NCI-H128 (cell line): ENCODE results near the gene GPX7.
"Not testable (repeated sequence)": the region's sequence is repeated elsewhere in the genome, so short reads cannot be mapped to it uniquely, and the experiment has no call there.

Experiments used
- DNase-seq: peaks from one replicate; lab custom pipeline; 2025; ENCODE audit not compliant: unreplicated experiment; lab: John Stamatoyannopoulos, UW

GPX7 gene

DNA sequence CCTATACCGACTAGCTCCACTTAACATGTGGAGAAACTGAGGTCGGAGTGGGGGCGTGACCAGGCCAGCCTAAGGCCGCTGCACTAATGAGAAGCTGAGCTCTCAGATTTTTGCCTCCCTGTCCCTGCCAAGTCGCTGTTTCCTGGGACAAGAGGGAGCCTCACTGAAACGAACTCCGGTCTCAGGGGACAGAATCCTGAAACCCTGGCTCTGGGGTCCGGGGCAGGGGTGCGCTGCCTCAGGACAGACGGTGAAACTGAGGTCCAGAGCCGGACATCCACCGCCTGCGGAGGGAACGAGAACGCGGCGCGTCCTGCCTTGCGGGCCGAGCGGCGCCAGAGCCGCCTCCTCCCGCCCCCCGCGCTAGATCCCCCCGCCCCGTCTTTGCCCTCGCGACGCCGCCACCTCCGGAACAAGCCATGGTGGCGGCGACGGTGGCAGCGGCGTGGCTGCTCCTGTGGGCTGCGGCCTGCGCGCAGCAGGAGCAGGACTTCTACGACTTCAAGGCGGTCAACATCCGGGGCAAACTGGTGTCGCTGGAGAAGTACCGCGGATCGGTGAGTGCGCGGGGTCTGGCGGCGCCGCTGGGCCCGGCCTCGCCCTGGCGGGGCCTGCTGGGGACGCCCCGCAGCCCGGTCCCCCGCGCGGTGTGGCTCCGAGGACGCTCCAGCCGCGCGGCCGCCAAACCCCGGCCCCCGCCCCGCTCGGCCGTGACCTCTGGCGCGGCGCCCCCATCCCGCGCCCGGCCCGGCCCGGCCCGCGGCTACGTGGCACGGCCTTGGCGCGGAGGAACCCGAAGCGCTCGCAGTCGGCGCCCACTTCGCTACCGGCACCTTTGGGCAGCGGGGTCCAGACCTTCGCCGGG lies at the start of gene GPX7:
TSS of gene GPX7 (plus strand) at position 381 of the 865 bp plus-strand sequence. CDS start at position 420, 39 bp downstream.
- peak; percentile 17 for DNase-seq

DNA sequence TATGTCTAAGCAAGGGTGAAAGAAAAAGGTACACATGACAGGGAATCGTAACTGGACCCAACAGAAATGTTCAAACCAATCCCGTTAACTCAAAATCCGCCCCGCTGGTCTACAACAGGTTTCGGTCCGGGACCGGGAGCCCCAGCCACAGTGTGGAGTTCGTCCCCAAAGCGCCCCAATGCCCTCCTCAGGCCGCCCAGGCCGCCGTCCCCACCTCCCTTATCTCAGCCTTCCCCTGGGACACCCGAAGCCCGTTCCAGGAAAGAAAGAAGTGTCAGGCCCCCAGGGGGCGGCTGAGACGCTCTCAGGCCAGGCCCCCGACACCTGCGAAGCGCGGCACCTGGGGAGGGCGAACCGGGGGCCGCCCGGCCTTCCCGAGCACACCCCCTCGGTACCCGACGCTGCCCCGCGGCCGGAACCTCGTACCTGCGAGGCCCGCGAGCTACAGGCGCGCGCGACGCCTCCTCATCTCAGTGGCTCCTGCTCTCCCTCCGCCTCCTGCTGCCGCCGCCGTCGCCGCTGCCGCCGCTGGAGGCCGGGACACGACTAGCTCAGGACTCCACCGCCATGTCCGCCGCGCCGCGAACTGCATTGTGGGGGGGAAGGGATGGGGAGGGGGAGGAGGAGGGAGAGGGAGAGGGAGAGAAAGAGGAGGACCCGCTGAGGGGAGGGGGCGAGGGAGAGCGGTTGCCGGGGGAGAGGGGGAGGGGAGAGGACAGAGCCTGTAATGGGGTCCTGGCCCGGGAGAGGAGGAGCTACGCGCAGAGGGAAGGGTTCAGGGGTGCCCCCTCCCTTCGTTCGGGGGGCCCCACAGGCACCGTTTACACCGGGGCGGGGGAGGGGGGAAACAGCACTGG lies 49.4 kb upstream of the GPX7 start, which contains the start of gene TUT4:
TSS of gene TUT4 (minus strand) at position 588 of the 857 bp plus-strand sequence. CDS start 26,812 bp downstream, outside the sequence.
- peak; percentile 83 for DNase-seq

DNA sequence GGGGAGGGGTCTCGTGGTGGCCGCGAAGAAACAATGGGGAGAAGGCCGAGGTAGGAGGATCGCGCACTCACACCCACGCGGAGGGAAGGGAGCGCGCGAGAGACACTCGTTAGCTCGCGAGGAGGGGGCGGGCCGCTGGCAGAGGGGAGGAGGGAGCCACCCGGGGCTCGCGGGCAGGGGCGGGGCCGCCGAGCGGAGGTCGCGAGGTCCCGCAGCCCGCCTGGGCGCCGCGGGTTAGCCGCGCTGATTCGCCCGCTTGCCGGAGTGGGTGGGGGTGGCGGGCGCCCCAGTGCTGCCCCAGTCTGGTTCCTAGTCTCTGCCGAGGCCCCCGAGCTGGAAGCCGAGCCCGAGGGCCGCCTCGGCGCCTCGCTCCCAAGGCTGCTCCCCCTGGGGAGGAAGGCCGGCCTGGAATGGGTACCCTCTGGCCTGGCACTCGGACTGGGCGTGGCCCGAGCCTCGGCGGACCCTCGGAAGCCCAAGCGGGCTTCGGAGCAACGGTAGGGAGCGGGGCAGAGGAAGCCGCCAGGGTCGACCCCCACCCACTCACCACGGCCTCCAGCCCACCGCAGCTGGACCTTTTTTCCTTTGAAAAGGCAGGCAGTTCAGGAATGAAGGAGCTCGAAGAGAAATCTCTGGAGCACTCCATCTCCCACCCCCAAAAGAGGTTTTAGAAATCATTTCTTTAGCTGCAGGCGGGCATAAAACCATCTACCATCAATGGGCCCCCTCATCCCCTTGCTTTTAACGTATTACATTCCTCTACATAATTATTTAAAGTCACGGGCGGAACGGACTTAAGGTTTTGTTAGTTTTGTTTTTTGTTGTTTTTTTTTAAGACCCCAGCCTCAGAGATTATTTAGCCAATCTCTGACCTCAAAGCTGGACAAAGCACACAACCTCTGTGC lies 48.6 kb upstream of the GPX7 start:
- peak; percentile 83 for DNase-seq

DNA sequence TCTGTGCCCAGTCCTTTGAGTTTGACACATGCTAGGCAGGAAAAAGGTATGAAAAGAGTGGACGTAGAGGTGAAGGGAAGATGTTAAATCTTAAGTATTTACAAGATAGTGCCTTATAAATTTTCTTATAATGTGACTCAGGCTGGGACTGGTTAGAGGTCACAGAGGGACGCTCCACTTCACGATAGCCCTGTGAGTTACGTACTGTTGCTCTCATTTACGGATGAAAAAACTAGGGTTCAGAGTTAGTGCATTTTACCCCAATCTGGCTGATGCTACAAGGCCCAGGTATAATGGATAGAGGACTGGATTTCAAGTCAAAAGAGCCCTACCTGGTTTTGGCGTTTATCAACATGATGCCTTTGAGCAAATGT lies 47.9 kb upstream of the GPX7 start:
- no peak for DNase-seq

DNA sequence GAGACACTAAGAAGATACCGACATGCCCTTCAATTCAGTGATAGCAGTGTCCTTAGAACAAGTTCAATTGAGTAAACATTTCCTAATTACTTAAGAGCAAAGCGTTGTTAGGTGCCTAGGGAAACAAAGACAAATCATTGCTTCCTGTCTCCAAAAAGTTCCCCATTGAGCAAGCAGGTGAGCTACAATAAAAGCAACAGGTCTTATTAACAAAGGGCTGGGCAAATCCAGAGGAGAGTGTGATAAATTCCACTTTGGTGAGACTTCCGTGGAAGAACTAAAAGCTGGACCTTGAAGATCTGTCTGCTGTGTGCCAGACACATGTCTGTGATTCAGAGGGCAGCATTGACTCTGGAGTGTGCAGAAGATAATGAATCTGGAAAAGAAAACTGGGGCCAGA lies 47.4 kb upstream of the GPX7 start:
- peak; percentile 15 for DNase-seq

DNA sequence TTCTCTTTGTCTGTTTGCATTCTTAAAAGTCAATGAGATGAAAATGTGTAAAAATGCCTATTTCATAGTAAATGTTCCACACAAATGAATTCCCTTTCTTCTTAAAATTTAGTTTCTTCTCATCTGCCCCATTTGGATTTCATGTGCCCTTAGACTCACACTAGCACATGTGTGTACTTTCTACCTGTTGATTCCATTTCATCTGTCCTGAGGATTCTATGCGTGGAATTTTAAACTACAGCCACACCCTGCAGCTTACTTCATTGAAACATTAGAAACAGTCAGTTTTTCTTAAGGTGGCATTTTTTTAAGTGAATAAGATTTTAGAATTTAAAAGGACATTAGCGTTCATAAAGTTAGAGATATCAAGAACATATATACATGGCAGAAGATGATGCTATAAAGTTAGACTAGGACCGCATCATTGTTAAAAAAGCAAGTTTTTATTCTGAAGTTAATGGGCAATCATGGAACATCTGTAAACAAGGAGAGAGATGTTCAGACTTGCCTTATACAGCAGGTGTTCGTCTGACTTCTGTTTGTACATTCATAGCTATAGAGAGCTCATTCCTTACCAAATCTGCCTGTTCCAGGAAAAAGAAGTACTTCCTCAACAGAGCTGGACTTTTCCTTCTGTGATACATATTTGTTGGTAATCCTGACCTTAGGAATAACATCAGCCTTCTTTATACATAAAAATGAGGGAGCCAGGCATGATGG lies 45.4 kb upstream of the GPX7 start:
- DNase-seq, result no peak

DNA sequence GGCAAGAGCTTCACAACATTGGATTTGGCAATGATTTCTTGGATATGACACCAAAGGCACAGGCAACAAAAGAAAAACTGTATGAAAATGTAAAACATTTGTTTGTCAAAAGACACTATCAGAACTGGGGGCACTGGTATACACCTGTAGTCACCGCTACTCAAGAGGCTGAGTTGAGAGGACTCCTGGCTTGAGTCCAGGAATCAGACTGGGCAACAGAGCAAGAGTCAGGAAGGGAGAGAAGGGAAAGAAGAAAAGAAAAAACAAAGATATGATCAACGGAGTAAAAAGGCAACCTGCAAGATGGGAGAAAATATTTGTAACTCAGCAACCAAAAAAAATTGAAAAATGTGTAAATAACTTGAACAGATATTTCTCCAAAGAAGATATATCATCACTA lies 43.2 kb upstream of the GPX7 start:
- peak; percentile 14 for DNase-seq

DNA sequence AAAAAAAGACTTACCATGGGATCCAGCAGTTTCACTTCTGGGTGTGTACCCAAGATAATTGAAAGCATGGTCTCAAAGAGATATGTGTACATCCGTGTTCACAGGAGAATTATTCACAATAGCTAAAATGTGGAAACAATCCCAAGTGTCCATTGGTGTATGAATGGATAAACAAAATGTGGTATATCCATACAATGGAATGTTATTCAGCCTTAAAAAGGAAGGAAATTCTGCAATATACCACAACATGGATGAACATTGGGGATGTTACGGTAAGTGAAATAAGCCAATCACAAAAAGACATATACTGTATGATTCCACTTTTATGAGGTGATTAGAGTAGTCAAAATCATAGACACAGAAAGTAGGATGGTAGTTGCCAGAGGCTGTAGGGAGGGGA lies 42.3 kb upstream of the GPX7 start:
- no peak for DNase-seq

DNA sequence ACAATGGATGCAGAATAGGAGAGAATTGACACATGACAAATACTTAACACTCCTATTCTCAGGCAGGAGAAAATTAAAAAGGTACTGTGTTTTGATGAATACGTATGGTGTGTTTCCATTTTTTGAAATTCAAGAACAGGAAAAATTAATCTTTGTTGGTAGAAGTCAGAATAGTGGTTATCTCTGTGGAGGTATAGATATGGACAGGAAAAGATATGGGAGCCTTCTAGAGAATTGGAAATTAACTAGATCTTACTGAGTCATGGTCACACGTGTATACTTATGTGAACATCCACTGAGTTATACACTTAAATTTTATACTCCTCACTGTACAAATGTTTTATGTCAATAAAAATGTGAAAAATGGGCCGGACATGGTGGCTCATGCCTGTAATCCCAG lies 39.4 kb upstream of the GPX7 start:
- no peak for DNase-seq

DNA sequence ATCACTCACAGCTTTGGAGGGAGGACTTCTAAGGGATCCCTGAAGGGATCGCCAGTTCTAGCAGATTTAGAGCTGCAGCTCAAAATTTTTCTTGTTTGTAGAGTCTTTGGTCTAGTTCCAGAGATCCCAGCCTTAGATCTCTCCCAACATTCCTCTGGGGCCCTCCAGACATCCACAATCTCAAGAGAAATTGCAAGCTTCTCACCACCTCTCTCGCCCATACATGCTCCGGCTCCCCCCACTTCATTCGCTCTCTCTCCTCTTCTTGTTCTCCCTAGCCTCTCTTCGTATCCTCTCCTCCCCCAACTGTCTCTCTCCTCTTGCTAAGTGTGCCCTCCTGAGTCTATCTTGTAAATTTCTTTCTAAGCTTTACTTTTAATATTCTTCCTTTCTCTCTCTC lies 34.2 kb upstream of the GPX7 start:
- no peak for DNase-seq

DNA sequence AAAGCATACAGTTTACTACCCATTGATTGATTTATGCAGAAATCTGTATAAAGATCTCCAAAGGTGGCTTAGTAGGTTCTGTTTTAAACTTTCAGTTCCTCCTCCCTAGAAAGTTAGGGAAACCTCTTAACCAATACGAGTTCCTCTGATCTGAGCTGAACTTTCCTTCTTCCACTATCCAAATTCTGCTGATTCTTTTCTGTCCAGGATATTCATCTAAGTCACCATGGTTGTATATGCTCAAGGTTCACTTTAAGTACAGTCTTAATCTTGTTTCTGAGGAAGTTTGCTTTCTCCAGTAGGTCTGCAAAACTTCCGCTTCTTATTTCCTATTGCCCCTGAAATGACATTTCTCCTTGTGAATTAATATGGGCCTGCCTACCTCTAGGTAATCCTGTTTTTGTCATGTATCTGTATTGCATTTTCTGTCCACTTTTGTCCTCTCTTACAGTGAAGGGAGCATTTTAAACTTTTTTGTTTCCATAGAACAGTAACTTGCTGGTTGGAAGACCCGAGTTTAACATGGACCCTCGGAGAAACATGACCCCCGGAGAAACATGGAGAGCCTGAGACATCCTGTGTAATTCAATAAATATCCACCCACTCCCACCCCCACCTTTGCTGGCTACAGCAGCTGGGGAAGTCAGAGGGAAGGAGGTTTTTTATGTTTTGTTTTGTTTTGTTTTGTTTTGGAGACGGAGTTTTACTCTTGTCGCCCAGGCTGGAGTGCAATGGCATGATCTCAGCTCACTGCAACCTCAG lies 32.5 kb upstream of the GPX7 start:
- DNase-seq, result no peak

DNA sequence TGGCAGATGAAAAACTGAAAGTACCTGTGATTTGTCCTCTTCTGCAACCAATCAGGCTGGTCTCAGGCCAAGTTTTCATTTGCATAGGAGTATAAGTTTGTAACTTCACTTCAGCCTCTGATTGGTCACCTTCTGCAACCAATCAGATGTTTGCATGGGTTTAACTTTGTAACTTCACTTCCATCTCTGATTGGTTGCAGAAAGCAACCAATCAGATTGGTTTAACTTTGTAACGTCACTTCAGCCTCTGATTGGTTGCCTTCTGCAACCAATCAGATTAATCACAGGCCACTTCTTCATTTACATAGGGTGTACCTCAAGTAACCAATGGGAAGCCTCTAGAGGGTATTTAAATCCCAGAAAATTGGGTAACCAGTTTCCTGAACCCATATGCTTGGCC lies 30.4 kb upstream of the GPX7 start:
- no peak for DNase-seq

DNA sequence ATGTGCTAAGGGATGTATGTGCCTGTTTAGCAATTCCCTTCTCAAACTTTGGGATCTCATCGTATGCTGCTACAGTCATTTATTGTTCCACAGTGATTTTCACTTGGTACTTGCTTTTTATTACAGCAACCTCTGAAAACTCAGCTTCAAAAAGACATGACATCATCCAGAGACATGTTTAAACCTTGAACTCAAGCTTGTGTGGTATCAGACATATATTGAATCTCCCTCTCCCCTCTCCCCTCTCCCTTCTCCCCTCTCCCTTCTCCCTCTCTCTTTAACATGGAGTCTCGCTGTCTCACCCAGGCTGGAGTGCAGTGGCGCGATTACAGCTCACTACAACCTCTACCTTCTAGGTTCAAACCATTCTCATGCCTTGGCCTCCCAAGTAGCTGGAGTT lies 29.8 kb upstream of the GPX7 start:
- no peak for DNase-seq

DNA sequence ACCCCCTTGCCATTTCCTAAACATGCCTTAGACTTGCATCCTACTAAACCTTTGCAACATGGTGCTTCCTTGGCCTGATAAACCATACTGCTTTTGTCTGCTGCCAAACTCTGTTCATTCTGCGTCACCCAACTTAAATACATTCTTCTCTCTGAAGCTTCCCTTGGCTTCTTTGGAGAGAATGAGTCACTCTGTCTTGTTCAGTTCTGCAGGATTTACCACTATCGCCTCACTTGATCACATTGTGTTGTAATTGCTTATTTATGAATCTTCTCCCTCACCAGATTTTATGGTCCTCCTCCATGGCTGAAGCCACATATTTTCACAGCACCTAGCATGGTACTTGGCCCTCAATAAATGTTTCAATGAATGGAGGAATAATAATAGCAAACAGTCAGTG lies 27.6 kb upstream of the GPX7 start:
- DNase-seq, result no peak

DNA sequence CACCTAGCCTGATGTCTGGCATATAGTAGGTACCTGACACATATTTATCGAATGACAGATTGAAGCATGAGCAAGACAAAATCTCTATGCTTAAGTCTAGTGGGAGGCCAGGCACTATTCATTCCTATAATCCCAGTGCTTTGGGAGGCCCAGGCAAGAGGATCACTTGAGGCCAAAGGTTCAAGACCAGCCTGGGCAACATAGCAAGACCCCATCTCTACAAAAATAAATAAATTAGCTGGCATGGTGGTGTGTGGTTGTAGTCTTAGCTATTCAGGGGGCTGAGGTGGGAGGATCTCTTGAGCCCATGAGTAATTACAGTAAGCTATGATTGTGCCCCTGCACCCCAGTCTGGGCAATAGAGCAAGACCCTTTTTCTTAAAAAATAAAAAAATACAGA lies 26.1 kb upstream of the GPX7 start:
- no peak for DNase-seq

DNA sequence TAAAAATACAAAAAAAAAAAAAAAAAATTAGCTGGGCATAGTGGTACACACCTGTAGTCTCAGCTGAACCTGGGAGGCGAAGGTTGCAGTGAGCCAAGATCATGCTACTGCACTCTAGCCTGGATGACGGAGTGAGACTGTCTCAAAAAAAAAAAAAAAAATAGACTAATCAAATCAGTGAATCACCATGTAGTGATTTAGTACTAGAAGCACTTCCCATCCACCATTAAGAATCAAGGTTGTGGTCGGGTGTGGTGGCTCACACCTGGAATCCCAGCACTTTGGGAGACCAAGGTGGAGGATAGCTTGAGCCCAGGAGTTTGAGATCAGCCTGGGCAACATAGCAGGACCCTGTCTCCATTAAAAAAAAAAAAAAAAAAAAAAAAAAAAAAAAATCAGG lies 24.1 kb upstream of the GPX7 start:
- DNase-seq, result not testable (repeated sequence)

DNA sequence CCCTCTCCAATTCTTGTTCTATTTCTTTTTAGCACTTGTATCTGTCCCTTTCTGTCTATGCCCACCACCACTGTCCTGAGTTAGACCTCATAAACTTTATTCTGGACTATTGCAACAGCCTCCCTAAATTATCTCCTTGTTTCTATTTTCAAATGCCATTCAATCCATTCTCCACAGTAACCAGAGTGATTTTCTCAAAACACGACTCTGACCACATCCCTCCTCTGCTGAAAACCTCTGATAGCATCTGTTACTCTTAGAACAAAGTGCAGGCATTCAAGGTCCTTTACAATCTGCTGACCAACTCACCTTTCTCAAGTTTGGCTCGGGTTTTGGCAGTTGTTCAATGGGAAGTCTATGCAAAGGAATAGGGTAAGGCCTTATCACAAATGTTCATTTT lies 22.8 kb upstream of the GPX7 start:
- no peak for DNase-seq

DNA sequence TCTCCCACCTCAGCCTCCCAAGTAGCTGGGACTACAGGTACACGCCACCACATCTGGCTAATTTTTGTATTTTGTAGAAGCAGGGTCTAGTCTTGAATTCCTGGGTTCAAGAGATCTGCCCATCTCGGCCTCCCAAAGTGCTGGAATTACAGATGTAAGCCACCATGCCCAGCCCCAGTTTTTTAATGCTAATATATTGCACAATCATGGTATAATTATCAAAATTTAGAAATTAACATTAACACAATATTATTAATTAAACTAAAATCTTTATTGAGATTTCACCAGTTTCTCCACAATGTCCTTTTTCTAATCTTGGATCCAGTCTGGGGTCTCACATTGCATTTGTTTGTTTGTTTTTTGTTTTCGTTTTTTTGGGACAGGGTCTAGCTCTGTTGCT lies 21.9 kb upstream of the GPX7 start:
- DNase-seq, result no peak

DNA sequence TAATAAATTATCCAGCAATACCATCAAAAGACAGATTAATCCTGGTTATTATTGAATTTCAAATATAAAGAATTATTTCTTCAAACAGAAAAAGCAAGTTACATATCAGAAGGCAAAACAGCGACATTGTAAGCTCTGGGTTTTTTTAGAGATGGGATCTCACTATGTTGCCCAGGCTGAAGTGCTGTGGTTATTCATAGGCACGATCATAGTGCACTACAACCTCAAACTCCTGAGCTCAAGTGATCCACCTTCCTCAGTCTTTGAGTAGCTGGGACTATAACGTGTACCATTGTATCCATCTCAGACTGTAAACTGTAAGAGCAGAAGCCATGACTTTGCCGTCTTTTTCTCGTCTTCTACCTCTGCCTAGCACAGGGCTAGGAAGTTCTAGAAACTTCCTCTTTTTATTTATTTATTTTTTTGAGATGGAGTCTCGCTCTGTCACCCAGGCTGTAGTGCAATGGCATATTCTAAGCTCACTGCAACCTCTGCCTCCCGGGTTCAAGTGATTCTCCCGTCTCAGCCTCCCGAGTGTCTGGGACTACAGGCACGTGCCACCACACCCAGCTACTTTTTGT lies 20.0 kb upstream of the GPX7 start:
- DNase-seq, result no peak
